22Rv1 (cell line): ENCODE results near the gene SH3BP2.

Source experiments
- CTCF ChIP-seq: fragments of 450-650 bp; IDR thresholded peaks from 2 replicates; pipeline ENCODE4 v1.5.1; 2017; ENCODE audit warnings: mild to moderate bottlenecking
- ZFX ChIP-seq: fragments of 450-650 bp; IDR thresholded peaks from 2 replicates; pipeline ENCODE4 v1.6.1; 2017; ENCODE audit warnings: antibody characterized with exemption, borderline replicate concordance

- no peak; the same call in 1 of the 2 replicates for TF ChIP-seq CTCF
- TF ChIP-seq ZFX: no peak
Measured at GRCh38 chr4:2812612-2813354, 19.9 kb downstream of the SH3BP2 start.
